T1000 (cell line): ENCODE results near the gene SPART.
"Not testable (repeated sequence)": the region's sequence is repeated elsewhere in the genome, so short reads cannot be mapped to it uniquely, and the experiment has no call there.

Experiments used
- DNase-seq: peaks from one replicate; lab custom pipeline; 2025; ENCODE audit warnings: mixed read lengths; lab: John Stamatoyannopoulos, UW

The SPART gene

GRCh38 chr13:36354842-36355623, 8.8 kb upstream of the SPART start:
- no peak for DNase-seq

GRCh38 chr13:36353001-36353400, 6.8 kb upstream of the SPART start:
- no peak for DNase-seq

- no peak for DNase-seq
Measured at GRCh38 chr13:36352350-36352749, 6.2 kb upstream of the SPART start.

- DNase-seq: no peak
Measured at GRCh38 chr13:36347531-36348210, 1.5 kb upstream of the SPART start.

GRCh38 chr13:36345438-36346221, 564 bp downstream of the SPART start:
- DNase-seq: peak; percentile 17

GRCh38 chr13:36344886-36345437, 1.2 kb downstream of the SPART start:
- DNase-seq: no peak

- no peak for DNase-seq
Measured at GRCh38 chr13:36344173-36344572, 2.0 kb downstream of the SPART start.

GRCh38 chr13:36343766-36344165, 2.4 kb downstream of the SPART start:
- no peak for DNase-seq

- no peak for DNase-seq
Measured at GRCh38 chr13:36342715-36343114, 3.5 kb downstream of the SPART start.

GRCh38 chr13:36341718-36342117, 4.5 kb downstream of the SPART start:
- DNase-seq: no peak

GRCh38 chr13:36339600-36340155, 6.5 kb downstream of the SPART start:
- DNase-seq: no peak

- DNase-seq: no peak
Measured at GRCh38 chr13:36337938-36338641, 8.1 kb downstream of the SPART start.

GRCh38 chr13:36332986-36333385, 13.2 kb downstream of the SPART start:
- no peak for DNase-seq

GRCh38 chr13:36332255-36332654, 13.9 kb downstream of the SPART start:
- DNase-seq: not testable (repeated sequence)

- no peak for DNase-seq
Measured at GRCh38 chr13:36331280-36331679, 14.9 kb downstream of the SPART start.

- DNase-seq: no peak
Measured at GRCh38 chr13:36329361-36329760, 16.8 kb downstream of the SPART start.

GRCh38 chr13:36328821-36329220, 17.4 kb downstream of the SPART start:
- no peak for DNase-seq

GRCh38 chr13:36325912-36326311, 20.3 kb downstream of the SPART start:
- no peak for DNase-seq

- not testable (repeated sequence) for DNase-seq
Measured at GRCh38 chr13:36324881-36325280, 21.3 kb downstream of the SPART start.

GRCh38 chr13:36323951-36324566, 22.1 kb downstream of the SPART start:
- no peak for DNase-seq

GRCh38 chr13:36323408-36323807, 22.8 kb downstream of the SPART start:
- DNase-seq: no peak
